ENCODE data around the gene BICRAL. TPM values are rescaled to one million over a fixed set of nuclear protein-coding genes. Genes with fewer than 3 reads are reported as not detected.
"Not testable (repeated sequence)": the region's sequence is repeated elsewhere in the genome, so short reads cannot be mapped to it uniquely, and the experiment has no call there.

The BICRAL gene
- total and polyA plus RNA-seq, 2 donors (not counting 1 experiment from before 2014, with no cell fraction given) = 6.9 to 11.5 TPM

DNA sequence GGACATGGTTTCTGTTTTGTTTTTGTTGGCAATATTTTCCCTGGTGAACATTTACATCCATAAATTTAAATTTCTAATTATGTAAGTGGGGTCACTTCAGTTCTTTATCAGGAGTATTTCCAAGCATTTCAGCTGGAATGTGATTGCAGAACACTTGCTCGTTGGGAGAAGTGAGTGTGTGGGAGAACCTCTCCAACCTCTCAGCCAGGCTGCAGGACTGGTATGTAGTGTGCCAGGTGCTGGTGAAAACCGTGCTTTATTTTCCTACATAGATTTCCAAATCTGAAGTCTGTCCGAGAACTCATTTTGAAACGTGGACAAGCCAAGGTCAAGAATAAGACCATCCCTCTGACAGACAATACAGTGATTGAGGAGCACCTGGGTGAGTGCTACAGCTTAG, 103.8 kb downstream of the BICRAL start:
- Histone ChIP-seq H3K27me3 (ENCODE audit: control insufficient read depth, insufficient read depth, low read length) (no peaks in the 10 kb centered on the region), H3K36me3 (ENCODE audit: control insufficient read depth, insufficient read depth, low read length) (peaks cover 13% of the 10 kb centered on the region), H3K27ac (ENCODE audit: insufficient read depth, low read length) (no peak overlapping the region), H2AFZ (ENCODE audit: low read length) (no peak overlapping the region), H3K4me3 (replicated peaks in 1 of 4; ENCODE audit: control extremely low read depth in 1 of 4, insufficient read depth in 1 of 4, low read depth in 3 of 4, low read length in 4 of 4) (no peak overlapping the region), H4K20me1 (ENCODE audit: control insufficient read depth, extremely low read depth, insufficient read depth, low read length) (no peaks in the 10 kb centered on the region), H3K9ac (ENCODE audit: insufficient read depth, low read length) (no peak overlapping the region), H3K4me1 (ENCODE audit: control insufficient read depth, extremely low read depth, insufficient read depth, low read length) (peaks cover 5% of the 10 kb centered on the region), H3K79me2 (ENCODE audit: control insufficient read depth, insufficient read depth, low read length) (peaks cover 26% of the 10 kb centered on the region), H3K4me2 (ENCODE audit: extremely low read depth, insufficient read depth, low read length) (no peak overlapping the region), H3K9me3 (ENCODE audit: control insufficient read depth, insufficient read depth, low read depth, low read length) (no peaks in the 10 kb centered on the region)
- TF ChIP-seq CTCF (conservative IDR thresholded peaks at IDR 0.05 in 1 of 2, IDR thresholded peaks at IDR 0.05 in 1 of 2; ENCODE audit: low read depth in 1 of 2, low read length in 2 of 2) = no peak
- no peak for TF ChIP-seq EZH2 (IDR thresholded peaks at IDR 0.05; ENCODE audit: low read length, missing control alignments)
- no peak for DNase-seq (ENCODE audit: low read depth in 2 of 2)

DNA sequence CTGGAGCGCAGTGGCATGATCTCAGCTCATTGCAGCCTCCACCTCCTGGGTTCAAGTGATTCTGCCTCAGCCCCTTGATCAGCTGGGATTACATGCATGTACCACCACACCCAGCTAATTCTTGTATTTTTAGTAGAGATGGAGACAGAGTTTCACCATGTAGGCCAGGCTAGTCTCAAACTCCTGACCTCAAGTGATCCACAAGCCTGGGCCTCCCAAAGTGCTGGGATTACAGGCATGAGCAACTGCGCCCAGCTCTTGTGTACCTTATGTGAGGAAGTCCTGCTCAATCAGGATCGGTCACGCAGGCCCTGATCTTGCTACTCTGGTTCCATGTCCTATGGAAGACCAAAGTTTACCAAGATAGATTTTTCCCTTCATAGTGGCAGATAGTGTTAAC, 106.3 kb downstream of the BICRAL start:
- H3K9me3 ChIP-seq (ENCODE audit: control insufficient read depth, insufficient read depth, low read depth, low read length); H3K79me2 ChIP-seq (ENCODE audit: control insufficient read depth, insufficient read depth, low read length); H3K4me1 ChIP-seq (ENCODE audit: control insufficient read depth, extremely low read depth, insufficient read depth, low read length); H3K4me2 ChIP-seq (ENCODE audit: extremely low read depth, insufficient read depth, low read length); DNase-seq (ENCODE audit: low read depth in 2 of 2); H2AFZ ChIP-seq (ENCODE audit: low read length); H3K27me3 ChIP-seq (ENCODE audit: control insufficient read depth, insufficient read depth, low read length); H3K9ac ChIP-seq (ENCODE audit: insufficient read depth, low read length); H3K27ac ChIP-seq (ENCODE audit: insufficient read depth, low read length); H3K4me3 ChIP-seq (replicated peaks in 1 of 4; ENCODE audit: control extremely low read depth in 1 of 4, insufficient read depth in 1 of 4, low read depth in 3 of 4, low read length in 4 of 4); H4K20me1 ChIP-seq (ENCODE audit: control insufficient read depth, extremely low read depth, insufficient read depth, low read length): not testable (repeated sequence)
- peaks cover 11% of the 10 kb centered on the region for H3K36me3 ChIP-seq (ENCODE audit: control insufficient read depth, insufficient read depth, low read length)

DNA sequence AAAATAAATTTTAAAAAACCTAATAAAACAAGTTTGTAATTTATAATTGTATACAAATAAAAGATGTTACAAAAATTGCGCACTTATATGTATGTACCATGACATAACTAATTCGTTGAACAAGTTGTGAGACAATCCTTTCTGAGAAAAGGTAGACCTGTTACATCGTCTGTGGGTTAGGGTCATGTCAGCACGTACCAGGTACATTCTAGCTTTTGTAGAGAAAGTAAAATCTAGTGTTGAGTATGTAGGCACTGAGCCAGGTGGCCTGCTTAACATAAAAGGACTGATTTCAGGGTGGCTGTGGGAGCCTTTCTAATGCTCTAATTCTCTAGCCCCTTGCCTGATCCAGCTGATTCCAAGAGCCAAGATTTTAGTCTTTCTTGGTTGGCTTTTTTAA, 108.0 kb downstream of the BICRAL start:
- H3K4me2 ChIP-seq (ENCODE audit: extremely low read depth, insufficient read depth, low read length) = peak overlapping the region; percentile 94
- peak overlapping the region; percentile 95 for H3K27ac ChIP-seq (ENCODE audit: insufficient read depth, low read length)
- H3K27me3 ChIP-seq (ENCODE audit: control insufficient read depth, insufficient read depth, low read length) = no peaks in the 10 kb centered on the region
- H3K9ac ChIP-seq (ENCODE audit: insufficient read depth, low read length) = peak overlapping the region; percentile 52
- H2AFZ ChIP-seq (ENCODE audit: low read length) = no peak overlapping the region
- peaks cover under 1% of the 10 kb centered on the region for H3K79me2 ChIP-seq (ENCODE audit: control insufficient read depth, insufficient read depth, low read length)
- TF ChIP-seq EZH2 (IDR thresholded peaks at IDR 0.05; ENCODE audit: low read length, missing control alignments) (no peak), CTCF (conservative IDR thresholded peaks at IDR 0.05 in 1 of 2, IDR thresholded peaks at IDR 0.05 in 1 of 2; ENCODE audit: low read depth in 1 of 2, low read length in 2 of 2) (no peak)
- no peaks in the 10 kb centered on the region for H3K9me3 ChIP-seq (ENCODE audit: control insufficient read depth, insufficient read depth, low read depth, low read length)
- peaks cover 4% of the 10 kb centered on the region for H3K36me3 ChIP-seq (ENCODE audit: control insufficient read depth, insufficient read depth, low read length)
- DNase-seq (ENCODE audit: low read depth in 2 of 2) = peak in 1 of 2 donors; percentile 17
- H3K4me1 ChIP-seq (ENCODE audit: control insufficient read depth, extremely low read depth, insufficient read depth, low read length) = peaks cover 5% of the 10 kb centered on the region
- peak overlapping the region; percentile 75 to 86 (median 81) for H3K4me3 ChIP-seq (replicated peaks in 1 of 4; ENCODE audit: control extremely low read depth in 1 of 4, insufficient read depth in 1 of 4, low read depth in 3 of 4, low read length in 4 of 4)
- no peaks in the 10 kb centered on the region for H4K20me1 ChIP-seq (ENCODE audit: control insufficient read depth, extremely low read depth, insufficient read depth, low read length)
